AG09309 (cell line): Measurements from ENCODE around the gene FAM156A.
"Not testable (repeated sequence)": the region's sequence is repeated elsewhere in the genome, so short reads cannot be mapped to it uniquely, and the experiment has no call there.

Experiments
- DNase-seq: peaks from one replicate; pipeline ENCODE4 v3.0.0-alpha.2; 2010; ENCODE audit warnings: low read depth
- H3K4me3 ChIP-seq: 2 replicates; pipeline ENCODE4 v1.5.1; 2011; ENCODE audit warnings: mild to moderate bottlenecking, low read depth, low read length, moderate library complexity; ENCODE audit not compliant: control insufficient read depth
- TF ChIP-seq, protein P1 (sequence below): IDR thresholded peaks from 2 replicates; pipeline ENCODE4 v1.5.1; 2011; ENCODE audit warnings: mild to moderate bottlenecking, low read depth, low read length, inconsistent platforms; ENCODE audit not compliant: insufficient read depth, control insufficient read depth; ENCODE audit errors: missing control alignments

FAM156A gene

DNA sequence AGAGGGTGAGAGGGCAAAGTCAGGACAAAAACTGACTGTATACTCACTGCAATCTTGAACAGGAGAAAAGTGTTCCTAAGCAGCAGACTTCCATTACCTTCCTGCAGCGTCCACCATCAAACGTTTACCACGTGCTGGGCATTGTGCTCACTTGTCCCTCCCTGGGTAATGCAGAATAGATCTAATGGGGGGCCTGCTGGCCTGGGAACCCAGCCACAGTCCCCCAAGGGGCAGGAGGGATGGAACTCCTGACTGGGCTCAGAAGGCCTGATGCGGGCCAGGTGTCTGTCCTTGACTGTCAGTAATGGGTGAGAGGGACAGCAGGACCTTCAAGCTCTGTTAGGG is 37.6 kb upstream of the FAM156A start:
- TF ChIP-seq, protein P1, sequence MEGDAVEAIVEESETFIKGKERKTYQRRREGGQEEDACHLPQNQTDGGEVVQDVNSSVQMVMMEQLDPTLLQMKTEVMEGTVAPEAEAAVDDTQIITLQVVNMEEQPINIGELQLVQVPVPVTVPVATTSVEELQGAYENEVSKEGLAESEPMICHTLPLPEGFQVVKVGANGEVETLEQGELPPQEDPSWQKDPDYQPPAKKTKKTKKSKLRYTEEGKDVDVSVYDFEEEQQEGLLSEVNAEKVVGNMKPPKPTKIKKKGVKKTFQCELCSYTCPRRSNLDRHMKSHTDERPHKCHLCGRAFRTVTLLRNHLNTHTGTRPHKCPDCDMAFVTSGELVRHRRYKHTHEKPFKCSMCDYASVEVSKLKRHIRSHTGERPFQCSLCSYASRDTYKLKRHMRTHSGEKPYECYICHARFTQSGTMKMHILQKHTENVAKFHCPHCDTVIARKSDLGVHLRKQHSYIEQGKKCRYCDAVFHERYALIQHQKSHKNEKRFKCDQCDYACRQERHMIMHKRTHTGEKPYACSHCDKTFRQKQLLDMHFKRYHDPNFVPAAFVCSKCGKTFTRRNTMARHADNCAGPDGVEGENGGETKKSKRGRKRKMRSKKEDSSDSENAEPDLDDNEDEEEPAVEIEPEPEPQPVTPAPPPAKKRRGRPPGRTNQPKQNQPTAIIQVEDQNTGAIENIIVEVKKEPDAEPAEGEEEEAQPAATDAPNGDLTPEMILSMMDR = no peak
- peak overlapping the region; percentile 58; the same call in 1 of the 2 replicates for H3K4me3 ChIP-seq
- no peak for DNase-seq

DNA sequence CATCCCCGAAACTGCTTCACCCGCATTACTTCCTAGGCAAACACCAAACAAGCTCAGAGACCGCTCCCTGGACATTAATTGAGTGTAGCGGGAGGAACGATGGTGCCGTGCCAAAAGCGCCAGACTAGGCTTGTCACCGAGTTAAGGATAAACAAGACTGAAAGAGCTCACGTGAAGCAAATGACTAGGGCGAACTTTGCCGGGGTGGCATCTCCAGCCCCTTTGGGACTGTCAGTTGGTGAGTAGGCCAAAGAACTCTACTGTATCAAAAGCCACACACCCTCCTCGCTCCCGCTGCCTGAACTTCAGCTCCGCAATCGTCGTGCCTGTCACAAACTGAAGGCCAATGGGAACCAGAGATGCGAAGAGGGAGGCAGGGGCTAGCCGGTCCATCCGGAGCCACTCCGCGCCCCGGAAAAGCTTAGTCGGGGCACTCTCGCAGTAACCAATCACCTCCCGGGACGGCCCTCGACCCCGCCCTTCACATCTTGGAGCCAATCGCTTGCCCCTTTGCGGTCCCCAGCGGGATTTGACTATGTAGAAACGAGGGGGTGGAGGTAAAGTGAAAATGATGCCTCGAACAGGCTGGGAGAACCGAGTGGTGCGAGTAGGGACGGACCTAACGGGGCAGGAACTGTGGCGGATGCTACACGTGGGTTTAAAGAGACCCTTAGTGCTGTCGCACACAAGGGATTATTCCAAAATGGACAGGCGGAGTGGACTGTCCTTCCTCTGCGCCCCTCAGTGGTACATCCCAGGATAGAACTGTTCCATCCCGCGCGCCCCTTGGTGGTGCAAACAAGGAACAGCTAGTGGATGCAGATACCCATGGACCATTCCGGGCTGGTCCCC is 37.0 kb upstream of the FAM156A start:
- DNase-seq = peak; percentile 76
- TF ChIP-seq, protein P1 = peak; percentile 61
- H3K4me3 ChIP-seq = peak overlapping the region; percentile 58

DNA sequence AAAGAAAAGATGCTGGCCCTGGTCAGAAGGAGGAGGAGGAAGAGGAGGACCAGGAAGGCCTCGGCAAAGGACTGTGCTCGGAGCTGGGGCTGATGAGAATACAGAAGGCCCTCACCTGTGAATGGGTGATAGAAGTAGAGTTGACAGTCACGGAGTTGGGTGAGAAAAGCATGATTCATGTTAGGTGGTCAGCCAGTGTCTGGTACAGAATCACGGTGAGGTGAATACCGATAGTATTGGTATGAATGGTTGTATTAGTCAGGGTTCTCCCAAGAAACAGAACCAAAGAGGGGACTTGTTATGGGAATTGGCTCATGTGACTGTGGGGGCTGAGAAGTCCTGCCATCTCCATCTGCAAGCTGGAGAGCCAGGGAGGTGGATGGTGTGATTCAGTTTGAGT is 32.5 kb upstream of the FAM156A start:
- no peak for DNase-seq
- H3K4me3 ChIP-seq = no peak overlapping the region
- TF ChIP-seq, protein P1 = no peak

DNA sequence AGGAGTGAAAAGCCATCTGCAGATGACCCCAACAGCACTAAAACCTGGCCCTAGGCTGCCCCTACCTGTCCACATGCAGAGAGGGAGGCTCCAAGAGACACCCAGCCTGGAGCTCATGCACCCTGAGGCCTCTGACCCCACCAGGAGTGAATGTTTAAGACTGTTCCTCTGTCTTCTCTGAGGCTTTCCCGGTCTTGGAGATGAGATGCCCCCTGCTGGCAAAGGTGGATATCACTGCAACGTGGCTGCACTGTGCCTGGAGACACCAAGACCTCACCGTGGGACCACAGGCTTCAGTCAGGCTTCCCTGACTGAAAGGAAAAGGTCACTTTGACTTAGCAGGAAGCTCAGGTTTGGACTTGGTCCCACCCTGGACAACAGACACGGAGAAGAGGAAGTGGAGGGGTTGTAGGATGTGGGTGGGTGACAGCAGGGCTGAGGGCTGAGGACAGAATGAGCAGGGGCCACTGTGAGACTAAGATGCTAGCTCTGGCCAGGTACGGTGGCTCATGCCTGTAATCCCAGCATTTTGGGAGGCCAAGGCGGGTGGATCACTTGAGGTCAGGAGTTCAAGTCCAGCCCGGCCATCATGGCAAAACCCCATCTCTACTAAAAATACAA is 31.8 kb upstream of the FAM156A start:
- not testable (repeated sequence) for DNase-seq, H3K4me3 ChIP-seq
- TF ChIP-seq, protein P1 = peak; percentile 67

DNA sequence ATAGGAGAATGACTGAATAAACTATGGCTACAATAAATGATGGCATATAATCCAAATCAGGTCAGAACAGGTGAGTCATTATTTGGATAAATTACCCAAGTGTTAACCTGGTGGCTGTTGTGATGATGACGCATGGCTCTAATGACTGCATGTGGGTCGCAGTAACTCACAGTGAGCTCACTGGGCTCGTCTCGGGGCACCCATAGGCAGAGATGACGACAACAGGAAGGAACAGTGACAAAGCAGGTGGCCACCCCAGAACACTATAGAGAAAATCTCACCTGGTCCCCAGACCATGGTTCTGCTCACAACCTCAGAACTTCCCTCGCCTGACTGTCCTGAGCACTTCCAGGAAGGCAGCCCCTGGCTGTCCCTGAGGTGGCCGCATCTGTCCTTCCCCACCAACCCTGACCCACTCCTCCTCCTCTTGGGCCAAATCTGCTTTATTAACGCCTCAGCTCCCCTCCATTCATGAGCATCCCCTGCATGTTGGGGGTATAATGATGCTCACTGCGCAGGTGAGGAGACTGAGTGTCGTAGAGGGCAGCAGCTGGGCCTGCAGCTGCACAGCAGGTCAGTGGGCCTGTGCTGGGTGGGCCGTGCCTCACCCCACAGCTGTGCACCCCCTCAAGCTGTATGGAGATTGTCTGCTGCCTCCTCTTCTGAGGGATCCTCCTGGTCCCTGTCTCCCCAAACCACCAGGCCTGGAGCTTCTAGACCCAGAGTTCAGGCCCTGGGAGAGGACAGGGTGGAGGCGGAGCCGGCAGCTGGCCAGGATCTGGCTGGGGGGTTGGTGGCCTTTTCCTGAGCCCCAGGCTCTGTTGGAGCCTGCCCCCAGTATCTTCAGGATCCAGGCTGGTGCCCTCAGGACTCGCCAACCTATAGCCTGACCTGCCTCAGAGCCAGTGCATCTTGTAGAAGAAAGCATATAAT is 30.9 kb upstream of the FAM156A start:
- DNase-seq = no peak
- TF ChIP-seq, protein P1 = no peak

DNA sequence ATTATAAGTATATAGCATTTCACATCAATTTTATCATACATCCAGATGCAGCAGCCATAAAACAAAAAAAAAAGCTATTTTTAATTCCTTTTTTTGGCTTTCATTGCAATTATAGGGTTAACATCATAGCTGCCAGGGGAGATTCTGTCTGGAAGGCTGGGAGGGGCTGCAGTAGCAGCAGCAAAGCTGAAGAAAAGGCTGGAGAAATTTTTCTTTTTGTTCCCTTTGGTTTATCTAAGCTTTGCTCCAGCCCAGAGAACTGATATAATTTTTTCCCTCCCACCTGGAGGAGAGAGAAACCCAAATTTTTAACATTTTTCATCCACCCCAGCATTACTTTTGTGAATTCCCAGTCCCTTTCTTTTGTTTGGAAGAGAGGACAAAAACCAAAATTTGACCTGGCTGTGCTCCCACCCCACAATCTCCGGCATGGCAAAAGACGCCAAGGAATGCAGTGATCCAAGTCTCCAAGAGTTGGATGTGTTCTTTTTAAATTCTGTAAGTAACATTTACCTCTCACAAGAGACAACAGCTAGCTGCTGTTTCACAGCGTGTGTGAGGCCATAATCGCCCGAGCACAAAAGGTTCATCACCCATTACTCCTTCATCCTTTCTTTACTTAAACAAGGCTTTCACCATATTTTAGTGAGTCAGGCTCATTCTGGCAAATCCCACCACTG is 25.1 kb upstream of the FAM156A start:
- TF ChIP-seq, protein P1 = no peak
- DNase-seq = no peak
- H3K4me3 ChIP-seq = no peak overlapping the region

More for the DNA sequence above, 30.9 kb upstream of the FAM156A start:
- no peak overlapping the region for H3K4me3 ChIP-seq
